GM21360 (cell line): ENCODE data around the gene KLHDC2.
"Not testable (repeated sequence)": the region's sequence is repeated elsewhere in the genome, so short reads cannot be mapped to it uniquely, and the experiment has no call there.

ENCODE experiments used
- ATAC-seq: cut with Tn5 transposase; IDR thresholded peaks from one replicate; pipeline ENCODE4 v1.9.1; 2021; ENCODE audit warnings: mild to moderate bottlenecking, moderate library complexity; ENCODE audit not compliant: unreplicated experiment

The KLHDC2 gene

GRCh38 chr14:49778421-49778820 is 10.5 kb downstream of the KLHDC2 start:
- no peak for ATAC-seq

- ATAC-seq: not testable (repeated sequence)
Measured at GRCh38 chr14:49781040-49781439, 13.1 kb downstream of the KLHDC2 start.

- ATAC-seq: no peak
Measured at GRCh38 chr14:49783394-49784014, 15.6 kb downstream of the KLHDC2 start.

DNA sequence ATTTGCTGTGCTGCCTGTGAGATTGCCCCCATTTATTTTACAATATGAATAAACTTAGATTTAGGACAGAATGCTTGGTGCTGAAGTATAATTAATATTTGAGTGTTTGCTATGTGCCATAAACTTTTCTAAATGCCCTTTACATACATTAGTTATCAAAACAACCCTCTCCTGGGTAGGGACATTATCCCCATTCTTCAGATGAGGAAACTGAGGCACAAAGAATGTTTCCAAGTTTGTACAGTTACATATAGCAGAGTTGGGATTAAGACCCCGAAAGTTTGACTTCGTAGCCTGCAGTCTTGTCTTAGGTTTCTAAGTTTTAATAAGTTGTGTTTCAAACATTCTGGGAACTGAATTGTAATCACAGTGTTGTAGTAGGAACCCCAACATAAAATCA is 18.4 kb downstream of the KLHDC2 start:
- ATAC-seq: no peak

- no peak for ATAC-seq
Measured at GRCh38 chr14:49792618-49793017, 24.7 kb downstream of the KLHDC2 start.

DNA sequence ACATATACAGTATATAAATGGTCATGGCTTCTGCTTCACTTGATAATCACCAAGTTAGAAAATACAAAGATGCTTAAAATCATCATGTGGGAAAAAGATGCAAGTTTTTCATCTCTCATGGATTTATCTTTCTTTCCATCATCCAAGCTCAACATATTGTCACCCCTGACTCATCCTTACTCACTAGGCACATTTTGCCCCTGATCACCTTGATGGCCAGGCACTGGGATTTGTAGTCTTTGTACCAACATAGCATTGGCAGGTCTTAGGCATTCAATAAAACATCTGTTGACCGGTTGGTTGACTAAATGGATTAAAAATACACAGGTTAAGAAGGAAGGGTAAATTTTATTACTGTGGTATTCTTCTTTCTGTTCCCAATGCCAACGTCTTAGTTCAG is 28.1 kb downstream of the KLHDC2 start:
- no peak for ATAC-seq

DNA sequence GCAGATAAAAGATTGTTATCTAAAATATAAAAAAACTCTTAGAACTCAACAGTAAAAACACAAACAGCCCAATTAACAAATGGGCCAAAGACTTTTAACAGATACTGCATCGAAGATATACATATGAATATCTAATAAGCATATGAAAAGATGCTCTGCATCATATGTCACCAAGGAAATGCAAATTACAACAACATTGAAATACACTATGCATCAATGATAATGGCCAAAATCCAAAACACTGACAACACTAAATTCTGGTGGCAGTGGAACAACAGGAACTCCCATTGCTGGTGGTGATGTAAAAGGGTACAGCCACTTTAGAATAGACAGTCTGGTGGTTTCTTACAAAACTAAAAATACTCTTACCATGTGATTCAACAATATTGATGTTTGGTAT is 40.8 kb downstream of the KLHDC2 start:
- ATAC-seq: no peak

DNA sequence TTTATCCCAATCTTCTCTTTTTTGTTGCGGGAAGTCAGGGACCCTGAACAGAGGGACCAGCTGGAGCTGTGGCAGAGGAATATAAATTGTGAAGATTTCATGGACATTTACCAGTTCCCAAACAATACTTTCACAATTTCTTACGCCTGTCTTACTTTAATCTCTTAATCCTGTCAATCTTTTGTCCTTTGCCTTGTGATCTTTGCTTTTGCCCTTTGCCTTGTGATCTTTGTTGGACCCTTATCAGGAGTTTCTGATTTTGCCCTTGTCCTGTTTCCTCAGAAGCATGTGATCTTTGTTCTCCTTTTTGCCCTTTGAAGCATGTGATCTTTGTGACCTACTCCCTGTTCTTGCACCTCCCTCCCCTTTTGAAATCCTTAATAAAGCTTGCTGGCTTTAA is 48.2 kb downstream of the KLHDC2 start:
- ATAC-seq: not testable (repeated sequence)

GRCh38 chr14:49816844-49817243 is 48.9 kb downstream of the KLHDC2 start:
- ATAC-seq: no peak

- ATAC-seq: no peak
Measured at GRCh38 chr14:49820176-49820575, 52.2 kb downstream of the KLHDC2 start.

- no peak for ATAC-seq
Measured at GRCh38 chr14:49828640-49829039, 60.7 kb downstream of the KLHDC2 start.
